C1 segment of cervical spinal cord (tissue), 14 donors: ENCODE measurements around the gene NAGK.
"Not testable (repeated sequence)": the region's sequence is repeated elsewhere in the genome, so short reads cannot be mapped to it uniquely, and the experiment has no call there.

Source experiments
- DNase-seq, 14 donors: peaks; one replicate each; lab custom pipeline; 2025; lab: John Stamatoyannopoulos, UW

NAGK gene

GRCh38 chr2:71068218-71069035 lies at the start of gene NAGK:
TSS of gene NAGK (plus strand) at chr2:71068648. CDS start at chr2:71068684, 36 bp downstream.
- peak; percentile 97 to 100 (median 100) for DNase-seq

GRCh38 chr2:71019989-71020388 lies 48.5 kb upstream of the NAGK start:
- not testable (repeated sequence) for DNase-seq

- DNase-seq, result not testable (repeated sequence)
These were observed 47.1 kb upstream of the NAGK start for GRCh38 chr2:71021394-71021793.

DNA sequence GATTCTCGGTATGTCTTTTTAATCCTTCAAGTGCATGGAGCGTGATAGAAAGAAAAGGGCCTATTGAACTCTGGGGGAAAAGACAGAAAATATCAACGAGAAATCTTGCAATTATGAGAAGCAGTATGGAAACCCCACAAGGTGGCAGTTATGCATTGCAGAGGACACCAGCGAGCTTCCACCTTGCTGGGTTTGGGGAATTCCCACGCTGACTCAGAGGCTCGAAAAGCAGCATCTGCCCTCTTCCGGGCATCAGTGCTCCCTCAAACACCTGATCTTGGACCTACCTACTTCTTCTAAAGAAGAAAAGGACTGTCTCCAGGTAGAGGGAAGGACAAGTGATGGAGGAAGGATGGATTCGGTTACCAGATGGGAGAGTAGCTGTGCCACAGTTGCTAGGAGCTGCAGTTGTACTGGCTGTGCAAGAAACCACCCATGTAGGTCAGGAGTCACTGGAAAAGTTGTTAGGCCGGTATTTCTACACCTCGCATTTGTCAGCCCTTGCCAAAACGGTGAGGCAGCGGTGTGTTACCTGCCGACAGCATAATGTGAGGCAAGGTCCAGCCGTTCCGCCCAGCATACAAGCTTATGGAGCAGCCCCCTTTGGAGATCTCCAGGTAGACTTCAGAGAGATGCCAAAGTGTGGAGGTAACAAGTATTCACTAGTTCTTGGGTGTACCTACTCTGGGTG lies 44.8 kb upstream of the NAGK start:
- DNase-seq, result not testable (repeated sequence)

DNA sequence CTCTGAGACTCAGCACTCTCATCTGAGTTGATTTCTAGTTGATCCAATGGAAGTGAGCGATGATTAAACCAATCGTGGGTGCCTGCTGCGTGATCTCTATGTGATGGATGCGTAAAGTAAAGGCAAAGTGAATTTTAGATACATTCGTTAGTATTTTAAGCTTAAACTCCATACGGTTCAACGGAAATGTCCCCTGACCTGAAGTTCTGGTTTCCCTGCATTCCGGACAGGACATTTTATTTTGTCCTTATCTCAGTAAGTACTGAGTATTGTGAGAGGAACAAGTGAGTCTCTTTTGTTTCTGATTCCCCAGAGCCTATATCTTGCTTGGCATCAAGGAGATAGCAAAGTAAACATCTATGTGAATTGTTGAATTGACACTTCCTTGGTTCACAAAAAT lies 32.2 kb upstream of the NAGK start:
- DNase-seq, result not testable (repeated sequence)

- no peak for DNase-seq
These were observed 26.2 kb upstream of the NAGK start for GRCh38 chr2:71042287-71042686.

GRCh38 chr2:71043531-71044407 lies 24.7 kb upstream of the NAGK start:
- no peak for DNase-seq

GRCh38 chr2:71045151-71045550 lies 23.3 kb upstream of the NAGK start:
- no peak for DNase-seq

DNA sequence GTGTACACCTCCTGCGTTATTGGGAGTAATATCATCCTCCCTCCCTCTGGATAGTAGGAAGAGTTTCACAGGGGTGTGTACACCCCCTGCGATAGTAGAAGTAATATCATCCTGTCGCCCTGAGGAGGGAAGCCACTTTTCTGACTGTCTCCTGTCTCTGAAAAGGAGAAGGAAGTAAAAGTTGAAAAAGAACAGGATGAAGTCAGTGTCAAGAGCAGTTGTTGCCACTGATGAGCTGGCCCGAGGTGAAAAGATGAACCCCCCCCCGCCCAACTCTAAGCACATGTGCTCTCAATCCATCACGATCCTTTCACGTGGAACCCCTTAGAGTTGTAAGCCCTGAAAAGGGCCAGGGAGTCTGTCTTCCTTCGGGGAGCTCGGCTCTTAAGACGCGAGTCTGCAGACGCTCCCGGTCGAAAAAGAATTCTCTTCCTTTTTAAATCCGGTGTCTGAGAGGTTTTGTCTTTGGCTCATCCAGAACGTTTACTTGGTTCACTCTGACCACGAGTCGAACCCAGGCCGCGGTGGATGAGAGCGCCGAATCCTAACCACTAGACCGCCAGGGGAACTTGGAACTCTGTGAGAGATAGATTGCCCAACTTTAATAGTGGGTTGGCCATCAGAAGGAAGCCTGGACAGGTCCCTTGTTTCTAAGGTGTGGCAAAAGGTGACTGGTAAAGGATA lies 22.4 kb upstream of the NAGK start:
- peak in 1 of 14 donors; percentile 2 for DNase-seq

GRCh38 chr2:71048096-71048495 lies 20.4 kb upstream of the NAGK start:
- DNase-seq, result no peak

DNA sequence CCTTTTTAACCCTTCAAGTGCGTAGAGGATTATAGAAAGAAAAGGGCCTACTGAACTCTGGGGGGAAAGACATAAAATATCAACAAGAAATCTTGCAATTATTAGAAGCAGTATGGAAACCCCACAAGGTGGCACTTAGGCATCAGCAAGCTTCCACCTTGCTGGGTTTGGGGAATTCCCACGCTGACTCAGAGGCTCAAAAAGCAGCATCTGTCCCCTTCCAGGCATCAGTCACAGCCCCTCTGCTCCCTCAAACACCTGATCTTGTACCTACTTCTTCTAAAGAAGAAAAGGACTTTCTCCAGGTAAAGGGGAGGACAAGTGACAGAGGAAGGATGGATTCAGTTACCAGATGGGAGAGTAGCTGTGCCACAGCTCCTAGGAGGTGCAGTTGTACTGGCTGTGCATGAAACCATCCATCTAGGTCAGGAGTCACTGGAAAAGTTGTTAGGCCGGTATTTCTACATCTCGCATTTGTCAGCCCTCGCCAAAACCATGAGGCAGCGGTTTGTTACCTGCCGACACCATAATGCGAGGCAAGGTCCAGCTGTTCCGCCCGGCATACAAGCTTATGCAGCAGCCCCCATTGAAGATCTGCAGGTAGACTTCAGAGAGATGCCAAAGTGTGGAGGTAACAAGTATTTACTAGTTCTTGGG lies 18.6 kb upstream of the NAGK start:
- not testable (repeated sequence) for DNase-seq

DNA sequence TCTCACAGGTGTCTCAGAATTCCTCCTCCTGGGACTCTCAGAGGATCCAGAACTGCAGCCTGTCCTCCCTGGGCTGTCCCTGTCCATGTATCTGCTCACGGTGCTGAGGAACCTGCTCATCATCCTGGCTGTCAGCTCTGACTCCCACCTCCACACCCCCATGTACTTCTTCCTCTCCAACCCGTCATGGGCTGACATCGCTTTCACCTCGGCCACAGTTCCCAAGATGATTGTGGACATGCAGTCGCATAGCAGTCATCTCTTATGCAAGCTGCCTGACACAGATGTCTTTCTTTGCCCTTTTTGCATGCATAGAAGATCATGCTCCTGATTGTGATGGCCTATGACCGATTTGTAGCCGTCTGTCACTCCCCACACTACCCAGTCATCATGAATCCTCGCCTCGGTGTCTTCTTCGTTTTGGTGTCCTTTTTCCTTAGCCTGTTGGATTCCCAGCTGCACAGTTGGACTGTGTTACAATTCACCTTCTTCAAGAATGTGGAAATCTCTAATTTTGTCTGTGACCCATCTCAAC lies 13.2 kb upstream of the NAGK start:
- not testable (repeated sequence) for DNase-seq

DNA sequence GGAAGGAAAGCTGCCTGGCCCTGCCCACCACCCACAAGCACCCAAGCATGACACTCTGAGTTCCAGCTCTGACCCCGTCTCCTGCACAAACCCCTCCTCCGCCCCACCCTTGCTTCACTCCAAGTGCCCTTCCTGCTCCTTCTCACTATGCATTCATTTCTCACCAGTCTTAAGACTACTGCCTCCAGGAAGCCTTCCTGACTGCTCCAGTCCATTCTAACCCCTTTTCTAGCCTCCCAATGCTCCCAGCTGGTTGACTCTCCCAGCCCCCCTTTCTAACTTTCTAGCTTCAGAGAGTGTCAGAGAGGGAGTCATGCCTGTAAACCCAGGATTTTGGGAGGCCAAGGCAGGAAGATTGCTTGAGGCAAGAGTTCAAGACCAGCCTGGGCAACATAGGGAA lies 8.2 kb upstream of the NAGK start:
- no peak for DNase-seq

- no peak for DNase-seq
These were observed 7.6 kb upstream of the NAGK start for GRCh38 chr2:71060871-71061270.

DNA sequence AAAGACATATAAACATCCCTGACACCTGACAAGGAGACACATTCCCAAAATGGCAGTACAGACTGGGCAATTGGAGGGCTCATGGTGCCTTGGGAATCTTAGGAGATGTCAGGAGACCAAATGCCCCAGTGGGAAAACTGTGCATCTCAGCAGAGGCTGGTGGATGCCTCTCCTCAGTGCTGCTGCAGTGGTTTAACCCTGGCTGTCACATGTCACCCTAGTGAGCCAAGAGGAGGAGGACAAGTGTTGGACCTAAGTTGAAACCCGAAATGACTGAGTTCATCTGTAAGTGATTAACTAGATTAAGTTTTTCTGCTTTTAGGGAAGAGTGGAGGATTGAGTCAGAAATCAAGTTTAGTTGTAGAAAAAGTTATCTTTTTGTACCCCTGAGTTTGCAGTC lies 5.2 kb upstream of the NAGK start:
- DNase-seq, result no peak

DNA sequence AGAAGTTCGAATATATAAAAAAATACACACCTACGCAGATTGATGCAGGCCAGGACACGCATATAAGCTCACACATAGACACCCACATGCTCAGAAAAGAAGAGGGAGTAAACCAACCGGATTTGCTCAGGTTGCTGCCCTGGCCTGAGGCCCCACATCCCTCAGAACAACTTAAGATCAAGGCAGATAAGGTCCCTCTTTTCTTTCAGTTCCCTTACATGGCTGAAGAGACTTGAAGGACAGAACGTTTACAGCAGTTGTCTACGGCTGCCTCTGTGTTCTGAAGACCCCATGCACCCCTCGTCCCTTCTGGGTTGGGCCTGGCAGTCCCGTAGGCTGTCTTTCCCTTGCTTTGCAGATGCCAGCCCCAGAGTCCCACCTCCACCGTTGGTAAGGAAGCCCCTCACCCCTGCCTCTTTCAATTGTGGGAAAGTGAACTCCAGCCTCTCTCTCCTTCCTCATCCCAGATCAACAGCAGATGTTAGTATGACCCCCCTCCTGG lies 4.3 kb upstream of the NAGK start:
- no peak for DNase-seq

- DNase-seq, result peak in 1 of 14 donors; percentile 33
These were observed 3.5 kb upstream of the NAGK start for GRCh38 chr2:71064754-71065621.

DNA sequence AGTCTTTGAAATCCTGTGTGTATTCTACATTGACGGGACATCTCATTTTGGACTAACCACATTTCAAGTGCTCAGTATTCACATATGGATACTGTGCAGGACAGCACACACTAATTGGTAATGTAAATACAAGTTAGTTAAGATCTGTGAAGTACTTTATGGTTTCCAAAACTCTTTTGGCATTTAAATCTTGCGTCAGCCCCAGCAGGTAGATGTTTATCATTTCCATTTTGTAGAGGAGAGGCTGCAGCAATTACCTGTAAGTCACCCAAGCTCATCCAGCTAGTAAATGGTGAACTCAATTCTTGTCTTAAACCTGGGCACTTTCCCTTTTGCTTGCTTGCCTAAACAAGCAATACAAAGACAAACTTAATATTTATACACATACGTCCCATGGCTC lies 1.6 kb upstream of the NAGK start:
- no peak for DNase-seq

DNA sequence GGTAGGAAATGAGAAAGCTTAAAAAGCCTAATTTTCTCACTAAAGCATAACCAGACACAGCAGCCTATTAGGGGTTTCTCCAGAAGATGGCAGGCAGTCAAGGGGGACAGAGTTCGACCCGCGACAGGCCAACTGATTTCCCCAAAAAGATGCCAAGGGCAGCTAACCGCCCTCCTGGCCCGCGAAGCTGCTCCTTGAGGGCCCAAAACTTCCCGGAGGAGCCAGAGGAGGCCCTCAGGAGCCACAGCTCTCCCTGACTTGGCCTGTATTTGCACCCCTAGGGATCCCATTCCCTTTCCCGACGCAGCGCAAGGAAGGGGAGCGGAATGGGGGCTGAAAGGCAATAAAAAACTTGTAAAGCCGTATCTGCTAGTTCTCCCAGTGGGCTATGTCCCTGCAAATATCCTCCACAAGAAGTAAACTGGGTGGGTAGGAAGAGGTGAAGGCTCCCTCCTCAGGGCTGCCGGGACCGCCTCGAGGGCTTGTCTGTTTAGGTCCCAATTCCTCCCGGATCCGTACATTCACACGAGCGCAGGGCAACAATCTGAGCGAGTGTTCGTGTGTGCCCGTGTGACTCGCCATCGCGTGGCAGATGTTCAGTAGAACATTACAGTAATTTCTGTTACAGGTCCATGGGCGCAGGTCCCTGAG lies 756 bp upstream of the NAGK start:
- DNase-seq, result no peak
